C4-2B (cell line): ENCODE measurements around the gene GRM7.

ENCODE experiments used
- ZFX ChIP-seq: fragments of 450-650 bp; IDR thresholded peaks from 2 replicates; pipeline ENCODE4 v1.6.1; 2017
- TF ChIP-seq, protein P1 (sequence below): fragments of 450-650 bp; conservative IDR thresholded peaks from 2 replicates; pipeline ENCODE4 v1.5.1; 2017; ENCODE audit warnings: mild to moderate bottlenecking

DNA sequence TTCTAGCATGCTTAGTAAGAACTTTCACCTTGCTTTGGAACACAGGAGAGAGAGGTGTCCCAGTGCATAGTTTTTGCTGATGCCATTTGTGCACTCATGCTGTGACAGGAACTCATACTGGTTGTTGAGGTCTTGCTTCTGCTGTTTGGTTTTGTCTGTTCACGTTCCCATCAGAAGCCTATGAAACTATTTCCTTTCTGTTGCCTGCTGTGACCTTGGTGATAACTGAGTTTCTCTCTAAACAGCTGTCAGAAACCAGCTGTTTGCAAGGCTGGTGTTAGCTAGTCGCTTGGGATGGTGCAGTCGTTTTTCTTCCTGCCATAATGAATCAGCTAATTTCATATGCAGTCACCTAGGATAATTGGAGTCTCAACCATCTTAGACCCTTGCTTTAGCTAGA is 724.1 kb downstream of the GRM7 start:
- TF ChIP-seq, protein P1, sequence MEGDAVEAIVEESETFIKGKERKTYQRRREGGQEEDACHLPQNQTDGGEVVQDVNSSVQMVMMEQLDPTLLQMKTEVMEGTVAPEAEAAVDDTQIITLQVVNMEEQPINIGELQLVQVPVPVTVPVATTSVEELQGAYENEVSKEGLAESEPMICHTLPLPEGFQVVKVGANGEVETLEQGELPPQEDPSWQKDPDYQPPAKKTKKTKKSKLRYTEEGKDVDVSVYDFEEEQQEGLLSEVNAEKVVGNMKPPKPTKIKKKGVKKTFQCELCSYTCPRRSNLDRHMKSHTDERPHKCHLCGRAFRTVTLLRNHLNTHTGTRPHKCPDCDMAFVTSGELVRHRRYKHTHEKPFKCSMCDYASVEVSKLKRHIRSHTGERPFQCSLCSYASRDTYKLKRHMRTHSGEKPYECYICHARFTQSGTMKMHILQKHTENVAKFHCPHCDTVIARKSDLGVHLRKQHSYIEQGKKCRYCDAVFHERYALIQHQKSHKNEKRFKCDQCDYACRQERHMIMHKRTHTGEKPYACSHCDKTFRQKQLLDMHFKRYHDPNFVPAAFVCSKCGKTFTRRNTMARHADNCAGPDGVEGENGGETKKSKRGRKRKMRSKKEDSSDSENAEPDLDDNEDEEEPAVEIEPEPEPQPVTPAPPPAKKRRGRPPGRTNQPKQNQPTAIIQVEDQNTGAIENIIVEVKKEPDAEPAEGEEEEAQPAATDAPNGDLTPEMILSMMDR = no peak
- TF ChIP-seq ZFX = no peak
